GM23248 (cell line): ENCODE results near the gene DHX29.

Experiments used
- EZH2 ChIP-seq: fragments of 200-600 bp; sonication (generic); IDR thresholded peaks from 2 replicates; pipeline ENCODE4 v1.6.1; 2018; ENCODE audit warnings: antibody characterized with exemption, mild to moderate bottlenecking; ENCODE audit not compliant: insufficient read depth, poor library complexity, severe bottlenecking
- EZH2phosphoT487 ChIP-seq: fragments of 200-600 bp; sonication (generic); IDR thresholded peaks from 2 replicates; pipeline ENCODE4 v1.6.1; 2018; ENCODE audit warnings: antibody characterized with exemption, moderate library complexity, mild to moderate bottlenecking, low read depth; ENCODE audit not compliant: insufficient read depth

- TF ChIP-seq EZH2: no peak
- TF ChIP-seq EZH2phosphoT487: no peak
These were observed 82.1 kb downstream of the DHX29 start for GRCh38 chr5:55225346-55225745.
